Measurements from ENCODE around the gene IFIT1B. TPM values are rescaled to one million over a fixed set of nuclear protein-coding genes. Genes with fewer than 3 reads are reported as not detected.
A peak's percentile ranks its signal among the peaks of the same experiment; 100 is the strongest.
"Not testable (repeated sequence)": the region's sequence is repeated elsewhere in the genome, so short reads cannot be mapped to it uniquely, and the experiment has no call there.

IFIT1B gene
- total RNA-seq, 2 donors from 2014 or later = not detected

- Mint-ChIP-seq H3K36me3 (ENCODE audit: insufficient read depth in 2 of 2) (no peaks in the 10 kb centered on the region), H3K4me3 (no peak overlapping the region), H3K4me1 (ENCODE audit: low read depth) (peaks cover 6% of the 10 kb centered on the region), H3K27ac (no peak overlapping the region), H3K9me3 (no peaks in the 10 kb centered on the region), H3K27me3 (ENCODE audit: low read depth) (peaks cover 61% of the 10 kb centered on the region)
- no peak for DNase-seq
- ATAC-seq (replicated peaks in 1 of 2) = no peak
Measured at GRCh38 chr10:89342206-89342958, 35.5 kb upstream of the IFIT1B start.

- Mint-ChIP-seq H3K27me3 (ENCODE audit: low read depth) (peaks cover 61% of the 10 kb centered on the region), H3K4me3 (no peak overlapping the region), H3K4me1 (ENCODE audit: low read depth) (peaks cover 6% of the 10 kb centered on the region), H3K27ac (no peak overlapping the region), H3K36me3 (ENCODE audit: insufficient read depth in 2 of 2) (no peaks in the 10 kb centered on the region), H3K9me3 (no peaks in the 10 kb centered on the region)
- ATAC-seq (replicated peaks in 1 of 2) = no peak
- no peak for DNase-seq
Measured at GRCh38 chr10:89343089-89343767, 34.6 kb upstream of the IFIT1B start.

GRCh38 chr10:89344156-89344555 is 33.7 kb upstream of the IFIT1B start:
- DNase-seq (no peak), ATAC-seq (replicated peaks in 1 of 2) (no peak)
- Mint-ChIP-seq H3K27ac (no peak overlapping the region), H3K4me1 (ENCODE audit: low read depth) (peaks cover 8% of the 10 kb centered on the region), H3K36me3 (ENCODE audit: insufficient read depth in 2 of 2) (no peaks in the 10 kb centered on the region), H3K27me3 (ENCODE audit: low read depth) (peaks cover 59% of the 10 kb centered on the region), H3K4me3 (no peak overlapping the region), H3K9me3 (no peaks in the 10 kb centered on the region)

- Mint-ChIP-seq H3K9me3 (no peaks in the 10 kb centered on the region), H3K27ac (no peak overlapping the region), H3K36me3 (ENCODE audit: insufficient read depth in 2 of 2) (no peaks in the 10 kb centered on the region), H3K4me3 (no peak overlapping the region), H3K27me3 (ENCODE audit: low read depth) (peaks cover 58% of the 10 kb centered on the region), H3K4me1 (ENCODE audit: low read depth) (peaks cover 10% of the 10 kb centered on the region)
- no peak for DNase-seq
- no peak for ATAC-seq (replicated peaks in 1 of 2)
Measured at GRCh38 chr10:89345367-89346000, 32.4 kb upstream of the IFIT1B start.

GRCh38 chr10:89346405-89347254 is 31.2 kb upstream of the IFIT1B start:
- Mint-ChIP-seq H3K4me3 (no peak overlapping the region), H3K9me3 (no peaks in the 10 kb centered on the region)
- ATAC-seq (replicated peaks in 1 of 2) = no peak

GRCh38 chr10:89347701-89348457 is 30.0 kb upstream of the IFIT1B start:
- H3K4me3 Mint-ChIP-seq = no peak overlapping the region
- H3K36me3 Mint-ChIP-seq (ENCODE audit: insufficient read depth in 2 of 2) = no peaks in the 10 kb centered on the region
- DNase-seq = no peak
- no peaks in the 10 kb centered on the region for H3K9me3 Mint-ChIP-seq
- no peak for ATAC-seq (replicated peaks in 1 of 2)
- no peak overlapping the region for H3K27ac Mint-ChIP-seq
- H3K27me3 Mint-ChIP-seq (ENCODE audit: low read depth) = peaks cover 57% of the 10 kb centered on the region
- H3K4me1 Mint-ChIP-seq (ENCODE audit: low read depth) = peaks cover 34% of the 10 kb centered on the region

More at GRCh38 chr10:89346405-89347254, 31.2 kb upstream of the IFIT1B start:
- no peaks in the 10 kb centered on the region for H3K36me3 Mint-ChIP-seq (ENCODE audit: insufficient read depth in 2 of 2)
- H3K27ac Mint-ChIP-seq = no peak overlapping the region
- H3K27me3 Mint-ChIP-seq (ENCODE audit: low read depth) = peaks cover 55% of the 10 kb centered on the region
- DNase-seq = no peak
- peaks cover 21% of the 10 kb centered on the region for H3K4me1 Mint-ChIP-seq (ENCODE audit: low read depth)

GRCh38 chr10:89348481-89348880 is 29.4 kb upstream of the IFIT1B start:
- no peak overlapping the region for H3K27ac Mint-ChIP-seq
- DNase-seq = no peak
- peaks cover 57% of the 10 kb centered on the region for H3K27me3 Mint-ChIP-seq (ENCODE audit: low read depth)

GRCh38 chr10:89348975-89349374 is 28.9 kb upstream of the IFIT1B start:
- Mint-ChIP-seq H3K27ac (no peak overlapping the region), H3K4me3 (no peak overlapping the region), H3K9me3 (no peaks in the 10 kb centered on the region), H3K4me1 (ENCODE audit: low read depth) (peaks cover 34% of the 10 kb centered on the region), H3K36me3 (ENCODE audit: insufficient read depth in 2 of 2) (no peaks in the 10 kb centered on the region), H3K27me3 (ENCODE audit: low read depth) (peaks cover 60% of the 10 kb centered on the region)
- DNase-seq (no peak), ATAC-seq (replicated peaks in 1 of 2) (no peak)

More at GRCh38 chr10:89348481-89348880, 29.4 kb upstream of the IFIT1B start:
- Mint-ChIP-seq H3K9me3 (no peaks in the 10 kb centered on the region), H3K36me3 (ENCODE audit: insufficient read depth in 2 of 2) (no peaks in the 10 kb centered on the region), H3K4me3 (no peak overlapping the region), H3K4me1 (ENCODE audit: low read depth) (peaks cover 34% of the 10 kb centered on the region)
- ATAC-seq (replicated peaks in 1 of 2) = no peak

- ATAC-seq (replicated peaks in 1 of 2) = peak; percentile 8 to 16
- Mint-ChIP-seq H3K4me1 (ENCODE audit: low read depth) (peaks cover 34% of the 10 kb centered on the region), H3K4me3 (peak overlapping the region in 1 of 2 donors; percentile 60), H3K27me3 (ENCODE audit: low read depth) (peaks cover 58% of the 10 kb centered on the region)
- H3K36me3 Mint-ChIP-seq (ENCODE audit: insufficient read depth in 2 of 2); H3K27ac Mint-ChIP-seq; DNase-seq; H3K9me3 Mint-ChIP-seq: not testable (repeated sequence)
Measured at GRCh38 chr10:89350631-89351315, 27.1 kb upstream of the IFIT1B start.

GRCh38 chr10:89351412-89351779 is 26.5 kb upstream of the IFIT1B start:
- H3K9me3 Mint-ChIP-seq = peaks cover 0 to 3% of the 10 kb centered on the region in 2 donors
- H3K36me3 Mint-ChIP-seq (ENCODE audit: insufficient read depth in 2 of 2) = no peaks in the 10 kb centered on the region
- peaks cover 34% of the 10 kb centered on the region for H3K4me1 Mint-ChIP-seq (ENCODE audit: low read depth)
- peak; percentile 18 to 23 for DNase-seq
- peak; percentile 90 for ATAC-seq (replicated peaks in 1 of 2)
- no peak overlapping the region for H3K27ac Mint-ChIP-seq
- H3K27me3 Mint-ChIP-seq (ENCODE audit: low read depth) = peaks cover 52% of the 10 kb centered on the region
- peak overlapping the region in 1 of 2 donors; percentile 54 for H3K4me3 Mint-ChIP-seq

GRCh38 chr10:89351780-89352597 is 25.9 kb upstream of the IFIT1B start:
- Mint-ChIP-seq H3K4me1 (ENCODE audit: low read depth) (peaks cover 34% of the 10 kb centered on the region), H3K27ac (no peak overlapping the region), H3K4me3 (peak overlapping the region in 1 of 2 donors; percentile 54), H3K36me3 (ENCODE audit: insufficient read depth in 2 of 2) (no peaks in the 10 kb centered on the region), H3K9me3 (peaks cover 0 to 3% of the 10 kb centered on the region in 2 donors), H3K27me3 (ENCODE audit: low read depth) (peaks cover 46% of the 10 kb centered on the region)
- ATAC-seq (replicated peaks in 1 of 2) (peak in 1 of 2 donors; percentile 48), DNase-seq (no peak)

All from activated T-cell treated with anti-CD3 and anti-CD28 coated beads, Interleukin-2, amount 50 U/mL, for 72 hours (primary cell).